ENCODE results near the gene TNNC2. TPM values are rescaled to one million over a fixed set of nuclear protein-coding genes. Genes with fewer than 3 reads are reported as not detected.

The TNNC2 gene
- total RNA-seq, 1 experiment from 2014 or later: not detected

DNA sequence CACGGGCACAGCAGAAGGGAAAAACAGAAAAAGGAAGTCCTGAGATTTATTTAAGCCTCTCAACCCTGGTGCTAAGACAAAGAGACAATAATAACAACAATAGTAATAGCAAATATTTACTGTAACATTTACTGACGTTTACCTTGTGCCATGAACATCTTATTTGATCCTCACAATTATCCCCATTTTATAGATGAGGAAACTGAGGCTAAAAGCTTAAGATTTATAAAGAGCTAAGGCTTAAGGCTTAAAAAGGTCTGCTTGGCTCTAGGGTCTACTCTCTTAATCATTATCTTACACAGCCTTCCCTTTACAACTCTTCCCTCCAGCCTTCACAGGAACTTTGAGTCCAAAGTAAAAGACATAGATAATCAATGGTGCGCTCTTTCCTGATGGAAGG is 38.8 kb downstream of the TNNC2 start:
- peaks cover 5% of the 10 kb centered on the region for H3K4me1 ChIP-seq
- Mint-ChIP-seq H3K27ac (ENCODE audit: unreplicated experiment) (no peak overlapping the region), H3K4me3 (ENCODE audit: unreplicated experiment) (no peak overlapping the region), H3K4me1 (ENCODE audit: low read depth, unreplicated experiment) (peaks cover 12% of the 10 kb centered on the region), H3K36me3 (ENCODE audit: insufficient read depth, unreplicated experiment) (peaks cover 10% of the 10 kb centered on the region), H3K27me3 (ENCODE audit: insufficient read depth, unreplicated experiment) (no peaks in the 10 kb centered on the region), H3K9me3 (ENCODE audit: unreplicated experiment) (no peaks in the 10 kb centered on the region)
- no peak overlapping the region for H3K4me3 ChIP-seq (ENCODE audit: low read depth, low read length)
- TF ChIP-seq CTCF (IDR thresholded peaks at IDR 0.05; ENCODE audit: insufficient read depth in 1 of 2, low read depth in 1 of 2, low read length in 1 of 2, severe bottlenecking in 1 of 2, unreplicated experiment in 1 of 2): no peak
- H3K27me3 ChIP-seq (replicated peaks; ENCODE audit: control insufficient read depth, insufficient read depth, low read length): 0 out of 2 replicates have a peak, but pooled peaks cover 1% of the 10 kb centered on the region
- no TSS peak for BruUV-seq (replicated peaks)
- intact Hi-C loops (cut with micrococcal nuclease; ENCODE audit: unreplicated experiment): no loop called here
- CTCF ChIA-PET: interaction anchor here (2.7 kb wide), 1 partner anchor 17 kb away, joined by 15 read pairs; no protein-coding TSS in a partner anchor
- H3K9me3 ChIP-seq: no peaks in the 10 kb centered on the region
- POLR2A ChIA-PET: no interaction called here
- no peak for DNase-seq
- H3K36me3 ChIP-seq (ENCODE audit: control insufficient read depth, insufficient read depth, low read length): no peaks in the 10 kb centered on the region

GRCh38 chr20:45783656-45784294 is 43.3 kb downstream of the TNNC2 start:
- BruUV-seq (replicated peaks): no TSS peak
- H3K9me3 ChIP-seq: no peaks in the 10 kb centered on the region
- Mint-ChIP-seq H3K27me3 (ENCODE audit: insufficient read depth, unreplicated experiment) (no peaks in the 10 kb centered on the region), H3K9me3 (ENCODE audit: unreplicated experiment) (no peaks in the 10 kb centered on the region), H3K4me3 (ENCODE audit: unreplicated experiment) (no peak overlapping the region), H3K27ac (ENCODE audit: unreplicated experiment) (no peak overlapping the region), H3K4me1 (ENCODE audit: low read depth, unreplicated experiment) (no peaks in the 10 kb centered on the region), H3K36me3 (ENCODE audit: insufficient read depth, unreplicated experiment) (no peaks in the 10 kb centered on the region)
- ChIA-PET CTCF (interaction anchor here (2.1 kb wide), 1 partner anchor 13 kb away, joined by 13 read pairs; no protein-coding TSS in a partner anchor), POLR2A (no interaction called here)
- H3K27me3 ChIP-seq (replicated peaks; ENCODE audit: control insufficient read depth, insufficient read depth, low read length): 0 out of 2 replicates have a peak, but pooled peaks cover 1% of the 10 kb centered on the region
- TF ChIP-seq CTCF (IDR thresholded peaks at IDR 0.05; ENCODE audit: insufficient read depth in 1 of 2, low read depth in 1 of 2, low read length in 1 of 2, severe bottlenecking in 1 of 2, unreplicated experiment in 1 of 2): no peak
- no peaks in the 10 kb centered on the region; the same call in 1 of the 2 replicates for H3K4me1 ChIP-seq
- intact Hi-C loops (cut with micrococcal nuclease; ENCODE audit: unreplicated experiment): no loop called here
- H3K36me3 ChIP-seq (ENCODE audit: control insufficient read depth, insufficient read depth, low read length): no peaks in the 10 kb centered on the region
- no peak for DNase-seq
- no peak overlapping the region for H3K4me3 ChIP-seq (ENCODE audit: low read depth, low read length)

- intact Hi-C loops (cut with micrococcal nuclease; ENCODE audit: unreplicated experiment): no loop called here
- no peaks in the 10 kb centered on the region for H3K4me1 Mint-ChIP-seq (ENCODE audit: low read depth, unreplicated experiment)
- 0 out of 2 replicates have a peak, but pooled peaks cover 1% of the 10 kb centered on the region for H3K27me3 ChIP-seq (replicated peaks; ENCODE audit: control insufficient read depth, insufficient read depth, low read length)
- no peak for TF ChIP-seq CTCF (IDR thresholded peaks at IDR 0.05; ENCODE audit: insufficient read depth in 1 of 2, low read depth in 1 of 2, low read length in 1 of 2, severe bottlenecking in 1 of 2, unreplicated experiment in 1 of 2)
- no peaks in the 10 kb centered on the region for H3K9me3 ChIP-seq
- no peaks in the 10 kb centered on the region; the same call in 1 of the 2 replicates for H3K4me1 ChIP-seq
- no peaks in the 10 kb centered on the region for H3K36me3 ChIP-seq (ENCODE audit: control insufficient read depth, insufficient read depth, low read length)
- H3K27ac Mint-ChIP-seq (ENCODE audit: unreplicated experiment): no peak overlapping the region
- DNase-seq: no peak
- CTCF ChIA-PET: interaction anchor here (2.1 kb wide), 1 partner anchor 12 kb away, joined by 13 read pairs; no protein-coding TSS in a partner anchor
- H3K27me3 Mint-ChIP-seq (ENCODE audit: insufficient read depth, unreplicated experiment): no peaks in the 10 kb centered on the region
- H3K9me3 Mint-ChIP-seq (ENCODE audit: unreplicated experiment): no peaks in the 10 kb centered on the region
- H3K4me3 Mint-ChIP-seq (ENCODE audit: unreplicated experiment): no peak overlapping the region
- H3K4me3 ChIP-seq (ENCODE audit: low read depth, low read length): no peak overlapping the region
- BruUV-seq (replicated peaks): no TSS peak
- no peaks in the 10 kb centered on the region for H3K36me3 Mint-ChIP-seq (ENCODE audit: insufficient read depth, unreplicated experiment)
- POLR2A ChIA-PET: interaction anchor here (0.5 kb wide), 1 partner anchor 101 kb away, joined by 5 read pairs; no protein-coding TSS in a partner anchor
Measured at GRCh38 chr20:45782890-45783289, 44.2 kb downstream of the TNNC2 start.

Measured in Caco-2 (cell line).